Measurements from ENCODE around the gene ZNF622. TPM values are rescaled to one million over a fixed set of nuclear protein-coding genes. Genes with fewer than 3 reads are reported as not detected.

Gene ZNF622
- total RNA-seq, 1 experiment from 2014 or later = 25.2 TPM

GRCh38 chr5:16505140-16505891, 39.7 kb upstream of the ZNF622 start:
- CTCF ChIA-PET = no interaction called here

More at GRCh38 chr5:16505140-16505891, 39.7 kb upstream of the ZNF622 start:
- intact Hi-C loops (cut with micrococcal nuclease) = no loop called here
- H3K27me3 ChIP-seq (ENCODE audit: insufficient read depth, low read length) = no peaks in the 10 kb centered on the region
- no peak for DNase-seq (ENCODE audit: low read depth, low spot score)
- ChIA-PET POLR2A (no interaction called here), RAD21 (ENCODE audit: low non-redundant PET in 1 of 2, low total read pairs in 2 of 2, uncharacterized antibody in 2 of 2, unreplicated experiment in 2 of 2) (no interaction called here)
- no peak for ATAC-seq
- no peak overlapping the region for H2AFZ ChIP-seq (ENCODE audit: low read depth, low read length, poor library complexity, severe bottlenecking)
- H3K9me2 ChIP-seq (ENCODE audit: insufficient read depth) = no peaks in the 10 kb centered on the region
- H3K36me3 ChIP-seq (ENCODE audit: control insufficient read depth in 1 of 2, insufficient read depth in 2 of 2, low read length in 2 of 2) = no peaks in the 10 kb centered on the region
- no peak for TF ChIP-seq EGR1 (IDR thresholded peaks at IDR 0.05; ENCODE audit: low read depth)
- no peak for TF ChIP-seq SP1 (IDR thresholded peaks at IDR 0.05; ENCODE audit: low read depth)
- no peak for TF ChIP-seq CTCF (IDR thresholded peaks at IDR 0.05 in 2 of 3, conservative IDR thresholded peaks at IDR 0.05 in 1 of 3; ENCODE audit: borderline replicate concordance in 1 of 3, insufficient read depth in 1 of 3, low read depth in 2 of 3, low read length in 2 of 3)
- no peak for TF ChIP-seq RAD21 (IDR thresholded peaks at IDR 0.05; ENCODE audit: low read depth)
- TF ChIP-seq SIN3A (IDR thresholded peaks at IDR 0.05; ENCODE audit: low read depth) = no peak
- no peak for TF ChIP-seq REST (IDR thresholded peaks at IDR 0.05; ENCODE audit: low read depth)
- no peak for TF ChIP-seq POLR2AphosphoS5 (IDR thresholded peaks at IDR 0.05; ENCODE audit: low read depth, low read length)
- TF ChIP-seq ELF1 (IDR thresholded peaks at IDR 0.05; ENCODE audit: borderline replicate concordance, low read depth) = no peak
- no peak overlapping the region for H3K9ac ChIP-seq (ENCODE audit: low read length)
- peaks cover 12 to 22% of the 10 kb centered on the region in 2 experiments for H3K4me1 ChIP-seq (ENCODE audit: control insufficient read depth in 1 of 2, insufficient read depth in 2 of 2, low read length in 2 of 2)
- BruUV-seq (replicated peaks) = no TSS peak
- H3K4me3 ChIP-seq (replicated peaks in 1 of 2; ENCODE audit: low read depth in 1 of 2, low read length in 2 of 2) = no peak overlapping the region
- no peak overlapping the region for H3K4me2 ChIP-seq (ENCODE audit: low read length)
- no peaks in the 10 kb centered on the region for H3K9me3 ChIP-seq (ENCODE audit: control insufficient read depth in 1 of 2, insufficient read depth in 1 of 2, low read depth in 1 of 2, low read length in 2 of 2)
- no peaks in the 10 kb centered on the region for H4K20me1 ChIP-seq (ENCODE audit: insufficient read depth)
- H3K79me2 ChIP-seq (ENCODE audit: insufficient read depth, low read length) = no peaks in the 10 kb centered on the region
- no peak overlapping the region for H3K27ac ChIP-seq (ENCODE audit: low read depth, low read length)
